Erythroblast (primary cell): Measurements from ENCODE around the gene CRYBG2.

Experiments used
- GATA1 ChIP-seq: IDR thresholded peaks from 2 replicates; pipeline ENCODE4 v1.6.1; 2011; ENCODE audit warnings: low read depth, mild to moderate bottlenecking, control low read depth, low read length, moderate library complexity
- POLR2A ChIP-seq: IDR thresholded peaks from 2 replicates; pipeline ENCODE4 v1.6.1; 2011; ENCODE audit warnings: mild to moderate bottlenecking, low read length

GRCh38 chr1:26403656-26404055 is 49.7 kb upstream of the CRYBG2 start:
- TF ChIP-seq POLR2A = no peak
- TF ChIP-seq GATA1 = no peak
